ENCODE data around the gene TRABD2B.

The TRABD2B gene

DNA sequence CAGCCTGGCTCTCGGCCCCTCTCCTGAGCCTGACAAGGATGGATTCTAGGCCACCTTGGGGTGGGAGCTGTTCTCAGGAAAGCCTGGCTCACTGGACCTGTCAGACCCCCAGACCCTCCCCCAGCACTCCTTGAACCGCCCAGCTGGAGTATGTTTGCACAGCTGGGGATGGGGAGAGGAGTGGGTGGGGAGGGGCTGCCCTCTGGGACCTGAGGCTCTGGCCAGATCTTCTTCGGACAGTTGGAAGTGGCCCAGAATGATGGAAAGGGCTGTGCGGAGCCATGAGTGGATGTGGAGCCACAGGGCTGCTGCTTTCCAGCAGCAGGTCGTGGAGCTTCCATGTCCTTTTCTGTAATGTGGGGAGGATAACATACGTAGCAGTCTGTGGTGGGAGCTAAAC, 43.0 kb upstream of the TRABD2B start:
- H3K4me2 ChIP-seq (ENCODE audit: low read length), result no peak overlapping the region
- H3K9me2 ChIP-seq (replicated peaks; ENCODE audit: control insufficient read depth, low read length), result no peaks in the 10 kb centered on the region
- H3K4me1 ChIP-seq (ENCODE audit: control insufficient read depth, low read length), result no peaks in the 10 kb centered on the region
- H3K27me3 ChIP-seq (ENCODE audit: control insufficient read depth, low read length), result no peaks in the 10 kb centered on the region
- no peaks in the 10 kb centered on the region for H3K36me3 ChIP-seq (ENCODE audit: control insufficient read depth, low read length)
- no peaks in the 10 kb centered on the region for H4K20me1 ChIP-seq (ENCODE audit: control insufficient read depth, insufficient read depth, low read depth, low read length)
- no peak for TF ChIP-seq EZH2phosphoT487 (IDR thresholded peaks at IDR 0.05; ENCODE audit: borderline replicate concordance, low read length)
- TF ChIP-seq, protein P1, sequence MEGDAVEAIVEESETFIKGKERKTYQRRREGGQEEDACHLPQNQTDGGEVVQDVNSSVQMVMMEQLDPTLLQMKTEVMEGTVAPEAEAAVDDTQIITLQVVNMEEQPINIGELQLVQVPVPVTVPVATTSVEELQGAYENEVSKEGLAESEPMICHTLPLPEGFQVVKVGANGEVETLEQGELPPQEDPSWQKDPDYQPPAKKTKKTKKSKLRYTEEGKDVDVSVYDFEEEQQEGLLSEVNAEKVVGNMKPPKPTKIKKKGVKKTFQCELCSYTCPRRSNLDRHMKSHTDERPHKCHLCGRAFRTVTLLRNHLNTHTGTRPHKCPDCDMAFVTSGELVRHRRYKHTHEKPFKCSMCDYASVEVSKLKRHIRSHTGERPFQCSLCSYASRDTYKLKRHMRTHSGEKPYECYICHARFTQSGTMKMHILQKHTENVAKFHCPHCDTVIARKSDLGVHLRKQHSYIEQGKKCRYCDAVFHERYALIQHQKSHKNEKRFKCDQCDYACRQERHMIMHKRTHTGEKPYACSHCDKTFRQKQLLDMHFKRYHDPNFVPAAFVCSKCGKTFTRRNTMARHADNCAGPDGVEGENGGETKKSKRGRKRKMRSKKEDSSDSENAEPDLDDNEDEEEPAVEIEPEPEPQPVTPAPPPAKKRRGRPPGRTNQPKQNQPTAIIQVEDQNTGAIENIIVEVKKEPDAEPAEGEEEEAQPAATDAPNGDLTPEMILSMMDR (IDR thresholded peaks at IDR 0.05; ENCODE audit: low read depth, low read length, poor library complexity, severe bottlenecking), result no peak
- H3K4me3 ChIP-seq (ENCODE audit: low read length), result no peak overlapping the region
- H3F3A ChIP-seq (ENCODE audit: control insufficient read depth, insufficient read depth), result no peaks in the 10 kb centered on the region
- H3K9me3 ChIP-seq (ENCODE audit: control insufficient read depth, insufficient read depth, low read length), result no peaks in the 10 kb centered on the region
- no peaks in the 10 kb centered on the region for H3K79me2 ChIP-seq (ENCODE audit: control insufficient read depth, low read length)
- H3K27ac ChIP-seq (ENCODE audit: low read depth, low read length), result no peak overlapping the region

DNA sequence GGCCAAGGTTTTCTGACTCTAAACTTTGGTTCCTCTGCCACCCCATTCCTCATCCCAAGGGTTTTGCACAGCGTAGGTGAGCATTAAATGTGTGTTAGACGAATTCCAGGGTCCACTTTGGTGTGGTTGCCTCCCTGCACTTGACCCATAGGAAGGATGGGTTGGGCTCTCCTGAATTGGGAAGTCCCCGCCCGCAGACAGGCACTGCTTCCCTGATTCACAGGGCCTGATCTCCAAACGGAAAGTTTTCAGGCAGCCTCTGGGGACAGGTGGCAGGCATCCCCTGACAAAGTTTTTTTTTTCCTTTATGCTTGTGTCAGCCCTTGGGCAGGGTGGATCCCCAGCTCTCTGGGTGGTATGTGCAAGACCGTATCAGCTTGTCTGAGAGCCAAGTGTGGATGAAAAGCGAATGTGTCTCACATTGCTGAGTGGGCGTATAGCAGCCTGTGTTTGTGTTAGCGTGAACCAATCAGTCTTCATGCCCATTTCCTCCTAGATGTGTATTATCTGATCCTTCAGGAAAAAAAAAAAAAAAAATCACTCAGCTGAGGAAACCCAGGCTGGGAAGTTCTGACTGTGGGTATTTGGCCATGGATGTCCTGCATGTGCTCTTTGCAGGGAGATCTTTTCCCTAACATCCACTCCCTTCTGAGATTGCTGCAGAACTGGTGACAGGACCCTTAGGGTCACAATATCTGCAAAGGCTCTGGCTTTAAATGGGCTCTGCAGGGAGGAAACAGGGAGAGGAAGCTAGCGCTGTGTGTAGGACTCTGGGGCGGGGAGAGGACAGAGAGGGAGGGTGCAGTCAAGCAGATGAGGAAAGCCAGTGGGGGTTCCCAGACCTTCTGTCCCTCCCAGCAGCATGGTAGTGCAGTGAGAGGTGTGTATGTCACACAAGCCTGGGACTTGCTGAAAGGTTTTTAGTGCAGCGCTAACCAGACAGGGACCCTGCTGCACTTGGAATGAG, 42.2 kb upstream of the TRABD2B start:
- Histone ChIP-seq H3K4me2 (ENCODE audit: low read length) (no peak overlapping the region), H3K4me1 (ENCODE audit: control insufficient read depth, low read length) (no peaks in the 10 kb centered on the region), H4K20me1 (ENCODE audit: control insufficient read depth, insufficient read depth, low read depth, low read length) (no peaks in the 10 kb centered on the region), H3F3A (ENCODE audit: control insufficient read depth, insufficient read depth) (no peaks in the 10 kb centered on the region), H3K9me2 (replicated peaks; ENCODE audit: control insufficient read depth, low read length) (no peaks in the 10 kb centered on the region), H3K4me3 (ENCODE audit: low read length) (no peak overlapping the region), H3K27ac (ENCODE audit: low read depth, low read length) (no peak overlapping the region), H3K9me3 (ENCODE audit: control insufficient read depth, insufficient read depth, low read length) (no peaks in the 10 kb centered on the region), H3K79me2 (ENCODE audit: control insufficient read depth, low read length) (no peaks in the 10 kb centered on the region), H3K27me3 (ENCODE audit: control insufficient read depth, low read length) (no peaks in the 10 kb centered on the region), H3K36me3 (ENCODE audit: control insufficient read depth, low read length) (no peaks in the 10 kb centered on the region)
- no peak for TF ChIP-seq EZH2phosphoT487 (IDR thresholded peaks at IDR 0.05; ENCODE audit: borderline replicate concordance, low read length)
- TF ChIP-seq, protein P1 (IDR thresholded peaks at IDR 0.05; ENCODE audit: low read depth, low read length, poor library complexity, severe bottlenecking), result no peak

DNA sequence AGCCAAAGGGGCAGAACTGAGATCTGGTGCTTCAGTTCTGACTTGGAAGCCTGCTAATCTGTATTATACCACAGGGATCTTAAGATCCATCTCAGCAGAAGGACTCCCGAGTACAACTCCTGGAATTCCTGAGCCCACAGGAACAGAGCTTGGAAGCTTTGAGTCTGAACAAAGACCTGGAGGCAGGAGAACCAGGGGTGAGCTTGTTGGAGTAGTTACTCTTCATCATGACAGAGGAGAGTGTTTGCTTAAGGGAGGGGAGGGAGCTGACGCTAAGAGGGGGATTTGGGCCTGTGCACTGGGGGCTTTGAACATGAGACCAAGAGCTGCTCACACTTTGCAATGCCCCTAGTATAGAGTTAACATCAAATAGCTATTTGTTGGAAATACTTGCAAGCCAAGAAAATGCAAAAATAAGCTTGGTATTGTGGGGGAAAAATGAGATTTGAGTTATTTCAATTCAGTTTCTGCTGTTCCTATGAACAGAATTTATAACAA, 41.1 kb upstream of the TRABD2B start:
- Histone ChIP-seq H3K4me3 (ENCODE audit: low read length) (no peak overlapping the region), H3K4me2 (ENCODE audit: low read length) (no peak overlapping the region), H3K9me3 (ENCODE audit: control insufficient read depth, insufficient read depth, low read length) (no peaks in the 10 kb centered on the region), H3K4me1 (ENCODE audit: control insufficient read depth, low read length) (no peaks in the 10 kb centered on the region), H3K27ac (ENCODE audit: low read depth, low read length) (no peak overlapping the region), H4K20me1 (ENCODE audit: control insufficient read depth, insufficient read depth, low read depth, low read length) (no peaks in the 10 kb centered on the region), H3K27me3 (ENCODE audit: control insufficient read depth, low read length) (no peaks in the 10 kb centered on the region), H3K36me3 (ENCODE audit: control insufficient read depth, low read length) (no peaks in the 10 kb centered on the region), H3K9me2 (replicated peaks; ENCODE audit: control insufficient read depth, low read length) (no peaks in the 10 kb centered on the region), H3K79me2 (ENCODE audit: control insufficient read depth, low read length) (no peaks in the 10 kb centered on the region), H3F3A (ENCODE audit: control insufficient read depth, insufficient read depth) (no peaks in the 10 kb centered on the region)
- no peak for TF ChIP-seq EZH2phosphoT487 (IDR thresholded peaks at IDR 0.05; ENCODE audit: borderline replicate concordance, low read length)
- TF ChIP-seq, protein P1 (IDR thresholded peaks at IDR 0.05; ENCODE audit: low read depth, low read length, poor library complexity, severe bottlenecking), result no peak
